ENCODE measurements around the gene RARA.

RARA gene

DNA sequence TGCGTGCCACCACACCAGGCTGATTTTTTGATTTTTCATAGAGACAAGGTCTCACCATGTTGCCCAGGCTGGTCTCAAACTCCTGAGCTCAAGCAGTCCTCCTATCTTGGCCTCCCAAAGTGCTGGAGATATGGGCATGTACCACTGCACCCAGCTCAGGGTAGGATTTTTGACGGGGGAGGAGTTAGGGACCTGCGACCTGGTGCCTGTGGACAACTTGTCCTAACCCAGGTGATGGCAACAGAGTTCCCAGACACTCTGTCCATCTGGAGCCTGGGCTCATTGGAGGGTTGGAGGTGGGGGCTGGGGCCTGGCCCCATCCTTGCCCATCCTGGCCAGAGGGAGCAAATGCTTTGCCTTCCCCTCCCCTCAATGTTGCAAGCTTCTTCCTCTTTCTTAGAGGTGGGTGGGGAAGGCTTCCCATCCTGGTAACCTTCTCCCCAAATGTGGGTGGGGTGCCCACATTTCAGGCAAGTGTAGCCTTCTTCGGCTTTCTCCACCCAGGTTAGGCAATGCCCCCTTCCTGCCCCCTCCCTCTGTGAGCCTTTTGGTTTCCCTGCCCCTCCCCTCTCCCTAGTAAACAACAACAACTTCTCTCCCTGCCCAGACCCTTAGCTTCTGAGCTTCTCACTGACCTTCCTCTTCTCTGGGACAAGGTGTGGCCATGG lies 24.9 kb downstream of the RARA start:
- Mint-ChIP-seq H3K36me3 (ENCODE audit: low read depth) (peaks cover 24% of the 10 kb centered on the region), H3K27ac (peak overlapping the region in 2 of 3 experiments; percentile 72 to 80), H3K4me3 (no peak overlapping the region), H3K4me1 (peaks cover 57% of the 10 kb centered on the region), H3K27me3 (ENCODE audit: low read depth) (no peaks in the 10 kb centered on the region), H3K9me3 (no peaks in the 10 kb centered on the region)
- TF ChIP-seq, protein P1, sequence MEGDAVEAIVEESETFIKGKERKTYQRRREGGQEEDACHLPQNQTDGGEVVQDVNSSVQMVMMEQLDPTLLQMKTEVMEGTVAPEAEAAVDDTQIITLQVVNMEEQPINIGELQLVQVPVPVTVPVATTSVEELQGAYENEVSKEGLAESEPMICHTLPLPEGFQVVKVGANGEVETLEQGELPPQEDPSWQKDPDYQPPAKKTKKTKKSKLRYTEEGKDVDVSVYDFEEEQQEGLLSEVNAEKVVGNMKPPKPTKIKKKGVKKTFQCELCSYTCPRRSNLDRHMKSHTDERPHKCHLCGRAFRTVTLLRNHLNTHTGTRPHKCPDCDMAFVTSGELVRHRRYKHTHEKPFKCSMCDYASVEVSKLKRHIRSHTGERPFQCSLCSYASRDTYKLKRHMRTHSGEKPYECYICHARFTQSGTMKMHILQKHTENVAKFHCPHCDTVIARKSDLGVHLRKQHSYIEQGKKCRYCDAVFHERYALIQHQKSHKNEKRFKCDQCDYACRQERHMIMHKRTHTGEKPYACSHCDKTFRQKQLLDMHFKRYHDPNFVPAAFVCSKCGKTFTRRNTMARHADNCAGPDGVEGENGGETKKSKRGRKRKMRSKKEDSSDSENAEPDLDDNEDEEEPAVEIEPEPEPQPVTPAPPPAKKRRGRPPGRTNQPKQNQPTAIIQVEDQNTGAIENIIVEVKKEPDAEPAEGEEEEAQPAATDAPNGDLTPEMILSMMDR (IDR thresholded peaks at IDR 0.05; ENCODE audit: unreplicated experiment in 3 of 3), result no peak

DNA sequence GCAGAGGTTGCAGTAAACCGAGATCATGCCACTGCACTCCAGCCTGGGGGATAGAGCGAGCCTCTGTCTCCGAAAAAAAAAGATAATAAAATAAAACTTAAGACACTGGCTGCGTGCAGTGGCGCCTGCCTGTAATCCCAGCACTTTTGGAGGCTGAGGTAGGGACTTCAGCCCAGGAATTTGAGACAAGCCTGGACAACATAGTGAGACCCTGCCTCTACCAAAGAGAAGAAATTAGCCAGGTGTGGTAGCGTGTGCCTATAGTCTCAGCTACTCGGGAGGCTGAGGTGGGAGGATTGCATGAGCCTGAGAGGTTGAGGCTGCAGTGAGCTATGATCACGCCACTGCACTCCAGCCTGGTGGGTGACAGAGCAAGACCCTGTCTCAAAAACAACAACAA lies 26.6 kb downstream of the RARA start:
- H3K27ac Mint-ChIP-seq, result peak overlapping the region in 1 of 3 experiments; percentile 80
- no peaks in the 10 kb centered on the region for H3K9me3 Mint-ChIP-seq

DNA sequence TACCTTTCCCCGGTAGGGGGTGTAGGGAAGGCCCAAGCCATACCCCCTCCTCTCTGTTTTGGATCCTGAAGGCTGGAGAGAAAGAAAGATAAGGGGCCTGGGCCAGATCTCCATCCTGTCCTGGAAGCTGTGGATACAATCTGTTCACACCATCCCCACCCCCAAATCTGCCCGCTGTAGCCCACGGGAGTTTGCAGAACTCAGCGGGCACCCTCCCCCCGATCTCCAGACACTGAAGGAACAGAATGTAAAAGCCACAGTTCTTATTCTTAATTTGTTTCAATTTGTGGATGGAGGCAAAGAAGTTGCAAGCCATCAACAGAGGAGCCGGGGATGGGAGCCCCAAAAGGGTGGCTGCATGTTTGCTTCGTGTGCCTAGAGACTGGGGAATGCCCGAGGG lies 28.4 kb downstream of the RARA start:
- no peaks in the 10 kb centered on the region for H3K9me3 Mint-ChIP-seq
- no peak overlapping the region for H3K4me3 Mint-ChIP-seq
- TF ChIP-seq, protein P1 (IDR thresholded peaks at IDR 0.05; ENCODE audit: unreplicated experiment in 3 of 3), result no peak
- peaks cover 56% of the 10 kb centered on the region for H3K4me1 Mint-ChIP-seq
- H3K27me3 Mint-ChIP-seq (ENCODE audit: low read depth), result no peaks in the 10 kb centered on the region
- peak overlapping the region in 1 of 3 experiments; percentile 40 for H3K27ac Mint-ChIP-seq
- H3K36me3 Mint-ChIP-seq (ENCODE audit: low read depth), result peaks cover 23% of the 10 kb centered on the region

More for the DNA sequence above, 26.6 kb downstream of the RARA start:
- TF ChIP-seq, protein P1 (IDR thresholded peaks at IDR 0.05; ENCODE audit: unreplicated experiment in 3 of 3), result no peak
- Mint-ChIP-seq H3K4me1 (peaks cover 63% of the 10 kb centered on the region), H3K36me3 (ENCODE audit: low read depth) (peaks cover 32% of the 10 kb centered on the region), H3K27me3 (ENCODE audit: low read depth) (no peaks in the 10 kb centered on the region), H3K4me3 (no peak overlapping the region)

DNA sequence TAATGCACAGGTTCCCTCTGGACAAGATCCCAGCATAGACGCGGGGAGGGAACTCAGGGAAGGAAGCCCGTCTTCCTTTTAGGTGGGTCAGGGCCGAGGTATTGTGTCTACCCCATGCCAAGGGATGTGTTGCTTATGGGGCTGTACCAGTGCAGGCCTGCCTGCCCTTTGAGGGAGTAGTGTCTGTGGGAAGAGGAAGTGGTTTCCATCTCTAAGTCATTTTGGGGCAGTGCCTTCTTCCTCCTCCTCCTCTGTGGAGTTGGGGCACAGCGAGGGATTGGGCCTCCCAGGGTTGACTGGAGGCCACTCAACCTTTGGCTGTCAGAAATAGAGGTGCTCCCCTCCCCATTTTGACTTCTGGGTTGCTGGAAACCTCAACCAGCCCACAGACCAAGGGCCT lies 29.1 kb downstream of the RARA start:
- peaks cover 49% of the 10 kb centered on the region for H3K4me1 Mint-ChIP-seq
- H3K36me3 Mint-ChIP-seq (ENCODE audit: low read depth), result peaks cover 17% of the 10 kb centered on the region
- H3K27ac Mint-ChIP-seq, result peak overlapping the region in 1 of 3 experiments; percentile 40
- no peaks in the 10 kb centered on the region for H3K27me3 Mint-ChIP-seq (ENCODE audit: low read depth)
- no peaks in the 10 kb centered on the region for H3K9me3 Mint-ChIP-seq
- TF ChIP-seq, protein P1 (IDR thresholded peaks at IDR 0.05; ENCODE audit: unreplicated experiment in 3 of 3), result no peak
- no peak overlapping the region for H3K4me3 Mint-ChIP-seq

DNA sequence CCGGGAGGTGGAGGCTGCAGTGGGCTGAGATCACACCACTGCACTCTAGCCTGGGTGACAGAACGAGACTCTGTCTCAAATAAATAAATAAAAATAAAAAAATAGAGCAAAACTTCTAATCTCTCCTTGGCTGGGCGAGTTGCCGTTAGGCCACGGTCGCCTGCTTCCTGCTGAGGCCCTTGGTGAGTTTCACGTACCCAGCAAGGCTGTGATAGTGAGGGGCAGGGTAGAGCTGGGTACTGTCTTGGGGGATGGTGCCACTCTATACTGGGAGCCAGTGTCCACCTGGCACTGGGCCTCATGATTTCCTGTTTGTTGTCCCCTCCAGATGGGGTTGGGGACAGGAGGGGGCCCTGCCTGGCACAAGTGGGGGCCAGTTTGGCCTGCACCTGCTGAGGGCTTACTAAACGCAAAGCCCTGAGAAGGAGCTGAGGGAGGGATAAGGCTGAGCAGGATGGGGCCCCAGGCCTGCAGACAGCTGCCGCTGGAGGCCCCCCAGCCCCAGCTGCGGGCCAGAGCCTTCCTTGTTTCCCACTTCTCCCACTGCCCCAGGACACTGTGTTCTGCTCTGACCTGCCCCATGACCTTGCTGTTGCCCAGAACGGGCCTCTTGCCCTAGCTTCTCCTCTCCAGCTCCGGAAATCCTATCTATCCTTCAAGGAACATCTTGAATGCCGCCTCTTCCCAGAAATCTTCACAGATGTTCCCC lies 30.1 kb downstream of the RARA start:
- peaks cover 15% of the 10 kb centered on the region for H3K36me3 Mint-ChIP-seq (ENCODE audit: low read depth)
- no peaks in the 10 kb centered on the region for H3K9me3 Mint-ChIP-seq
- H3K4me1 Mint-ChIP-seq, result peaks cover 52% of the 10 kb centered on the region
- TF ChIP-seq, protein P1 (IDR thresholded peaks at IDR 0.05; ENCODE audit: unreplicated experiment in 3 of 3), result no peak
- H3K27ac Mint-ChIP-seq, result peak overlapping the region; percentile 74 to 99 (median 90)
- no peaks in the 10 kb centered on the region for H3K27me3 Mint-ChIP-seq (ENCODE audit: low read depth)
- peak overlapping the region; percentile 95 to 98 (median 97) for H3K4me3 Mint-ChIP-seq
